WERI-Rb-1 (cell line): Measurements from ENCODE around the gene TRIM7.

Experiments used
- DNase-seq: peaks from one replicate; pipeline ENCODE4 v3.0.0-alpha.2; 2020
- H3K27ac ChIP-seq: fragments of 250-450 bp; sonication (Bioruptor Pico); 2 replicates; pipeline ENCODE4 v1.5.1; 2020; ENCODE audit warnings: mild to moderate bottlenecking, moderate library complexity
- H3K27me3 ChIP-seq: fragments of 250-450 bp; sonication (Bioruptor Pico); 2 replicates; pipeline ENCODE4 v1.5.1; 2021; ENCODE audit warnings: mild to moderate bottlenecking, low read depth, moderate library complexity; ENCODE audit not compliant: insufficient read depth, severe bottlenecking
- H3K36me3 ChIP-seq: fragments of 250-450 bp; sonication (Bioruptor Pico); 2 replicates; pipeline ENCODE4 v1.5.1; 2020; ENCODE audit warnings: mild to moderate bottlenecking, moderate library complexity
- H3K4me3 ChIP-seq: 2 replicates; pipeline ENCODE4 v1.5.1; 2011; ENCODE audit warnings: low read depth, mild to moderate bottlenecking, control low read depth, low read length
- H3K9me3 ChIP-seq: fragments of 250-450 bp; sonication (Bioruptor Pico); 2 replicates; pipeline ENCODE4 v1.5.1; 2021; ENCODE audit warnings: mild to moderate bottlenecking, moderate library complexity; ENCODE audit not compliant: severe bottlenecking
- CTCF ChIP-seq: IDR thresholded peaks from 2 replicates; pipeline ENCODE4 v1.5.1; 2011; ENCODE audit warnings: low read depth, mild to moderate bottlenecking, control low read depth, inconsistent platforms, low read length

Gene TRIM7

DNA sequence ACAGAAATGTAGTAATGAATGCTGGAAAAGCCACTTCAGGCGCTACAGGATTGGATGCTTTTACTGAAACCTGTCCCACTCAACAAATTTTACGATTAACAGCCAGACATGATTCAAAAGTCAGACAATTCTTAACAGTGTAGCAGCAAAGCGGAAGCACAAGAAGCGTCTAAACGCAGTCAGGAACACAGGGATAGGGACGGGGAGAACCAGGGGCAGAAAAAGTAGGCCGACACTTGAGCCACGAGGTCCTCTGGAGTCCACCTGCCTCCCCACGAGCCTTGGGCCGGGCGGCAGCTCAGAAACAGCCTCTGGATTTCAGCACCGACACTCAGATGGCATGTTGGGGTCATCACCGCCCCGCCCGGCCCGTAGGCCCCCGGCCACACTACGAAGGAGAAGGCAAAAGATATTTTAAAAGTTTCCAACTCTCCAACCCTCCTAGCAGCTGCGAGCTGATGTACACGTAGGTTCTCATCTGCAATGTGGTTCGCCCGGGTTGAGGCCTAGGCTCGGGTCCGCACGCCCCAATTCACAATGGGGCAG lies 38.1 kb upstream of the TRIM7 start:
- Histone ChIP-seq H3K4me3 (peak overlapping the region; percentile 89), H3K27me3 (no peaks in the 10 kb centered on the region), H3K9me3 (no peaks in the 10 kb centered on the region), H3K27ac (peak overlapping the region; percentile 79), H3K36me3 (peaks cover 51% of the 10 kb centered on the region)
- no peak for TF ChIP-seq CTCF
- DNase-seq: no peak

DNA sequence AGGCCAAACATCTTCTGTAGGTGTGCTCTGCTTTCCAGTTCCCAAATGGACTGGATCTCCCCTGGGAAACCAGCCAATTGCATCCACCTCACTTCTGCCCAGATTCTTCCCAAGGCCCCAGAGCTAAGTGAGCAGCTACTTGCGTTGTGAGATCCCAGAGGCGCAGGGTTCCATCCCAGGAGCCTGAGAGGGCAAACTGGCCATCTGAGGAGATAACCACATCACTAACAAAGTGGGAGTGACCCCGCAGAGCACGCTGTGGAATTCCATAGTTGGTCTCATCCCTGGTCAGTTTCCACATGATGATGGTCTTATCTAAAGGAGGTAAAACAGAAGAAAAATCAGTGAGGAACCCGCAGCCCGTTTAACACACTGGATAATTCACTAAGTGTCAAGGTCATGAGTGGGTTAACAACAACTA lies 37.0 kb upstream of the TRIM7 start:
- Histone ChIP-seq H3K4me3 (peak overlapping the region; percentile 89), H3K9me3 (no peaks in the 10 kb centered on the region), H3K27me3 (no peaks in the 10 kb centered on the region), H3K36me3 (peaks cover 62% of the 10 kb centered on the region), H3K27ac (peak overlapping the region; percentile 55)
- no peak for TF ChIP-seq CTCF
- DNase-seq: no peak

GRCh38 chr5:181241393-181241975 lies 36.5 kb upstream of the TRIM7 start:
- Histone ChIP-seq H3K9me3 (no peaks in the 10 kb centered on the region), H3K27ac (no peak overlapping the region), H3K36me3 (peaks cover 67% of the 10 kb centered on the region), H3K4me3 (no peak overlapping the region), H3K27me3 (no peaks in the 10 kb centered on the region)
- no peak for DNase-seq
- TF ChIP-seq CTCF: no peak

- no peaks in the 10 kb centered on the region for H3K9me3 ChIP-seq
- H3K36me3 ChIP-seq: peaks cover 83% of the 10 kb centered on the region
- H3K27me3 ChIP-seq: no peaks in the 10 kb centered on the region
- no peak overlapping the region for H3K27ac ChIP-seq
- DNase-seq: no peak
- no peak for TF ChIP-seq CTCF
- H3K4me3 ChIP-seq: no peak overlapping the region
Measured at GRCh38 chr5:181239062-181239663, 34.2 kb upstream of the TRIM7 start.

DNA sequence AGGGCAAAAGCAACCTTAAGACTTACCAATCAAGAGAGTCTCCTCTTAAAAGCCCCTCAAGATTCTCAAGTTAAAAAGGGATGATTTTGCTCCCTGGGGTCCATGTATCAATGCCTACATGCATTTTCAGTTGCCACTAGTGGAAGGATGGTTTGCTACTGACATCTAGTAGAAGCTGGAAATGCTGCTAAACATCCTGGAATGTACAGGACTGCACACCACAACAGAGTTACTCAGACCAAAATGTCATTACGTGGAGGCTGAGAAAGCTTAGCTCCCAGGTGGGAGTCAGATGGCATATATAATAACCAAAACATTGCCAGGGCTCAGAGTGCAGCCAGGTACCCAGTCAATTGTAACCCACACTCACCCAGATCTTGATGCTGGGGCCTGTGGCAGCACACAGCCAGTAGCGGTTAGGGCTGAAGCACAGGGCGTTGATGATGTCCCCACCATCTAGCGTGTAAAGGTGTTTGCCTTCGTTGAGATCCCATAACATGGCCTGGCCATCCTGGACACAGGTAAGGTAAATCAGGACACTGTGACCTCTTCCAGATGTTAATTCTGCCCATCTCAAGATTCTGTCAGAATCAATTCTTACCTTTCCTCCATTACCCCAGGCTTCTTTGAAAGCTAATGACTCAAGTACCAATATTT lies 32.9 kb upstream of the TRIM7 start:
- H3K27me3 ChIP-seq: no peaks in the 10 kb centered on the region
- no peak overlapping the region for H3K27ac ChIP-seq
- TF ChIP-seq CTCF: no peak
- no peaks in the 10 kb centered on the region for H3K9me3 ChIP-seq
- DNase-seq: no peak
- no peak overlapping the region for H3K4me3 ChIP-seq
- H3K36me3 ChIP-seq: peaks cover 77% of the 10 kb centered on the region
